DOHH2 (cell line): Measurements from ENCODE around the gene TTN.

Source experiments
- H3F3A ChIP-seq: fragments of 200-600 bp; sonication (generic), shearing (Covaris generic); 2 replicates; pipeline ENCODE4 v1.6.0; 2016; ENCODE audit warnings: antibody characterized with exemption, mild to moderate bottlenecking; ENCODE audit not compliant: control insufficient read depth, insufficient read depth
- H3K27ac ChIP-seq: fragments of 200-600 bp; sonication (generic); 2 replicates; pipeline ENCODE4 v1.5.1; 2014; ENCODE audit warnings: low read depth, mild to moderate bottlenecking, low read length, moderate library complexity
- H3K27me3 ChIP-seq: fragments of 200-600 bp; sonication (generic); 2 replicates; pipeline ENCODE4 v1.6.1; 2014; ENCODE audit warnings: mild to moderate bottlenecking, low read length, mixed read lengths; ENCODE audit not compliant: control insufficient read depth
- H3K36me3 ChIP-seq: fragments of 200-600 bp; sonication (generic); 2 replicates; pipeline ENCODE4 v1.6.1; 2014; ENCODE audit warnings: mild to moderate bottlenecking, low read length, moderate library complexity, mixed read lengths; ENCODE audit not compliant: control insufficient read depth
- H3K4me1 ChIP-seq: fragments of 200-600 bp; sonication (generic); 2 replicates; pipeline ENCODE4 v1.6.1; 2014; ENCODE audit warnings: mild to moderate bottlenecking, low read length, mixed read lengths; ENCODE audit not compliant: control insufficient read depth
- H3K4me2 ChIP-seq: fragments of 200-600 bp; sonication (generic); 2 replicates; pipeline ENCODE4 v1.6.0; 2014; ENCODE audit warnings: mild to moderate bottlenecking, low read length, moderate library complexity
- H3K4me3 ChIP-seq: fragments of 200-600 bp; sonication (generic); 2 replicates; pipeline ENCODE4 v1.5.1; 2014; ENCODE audit warnings: mild to moderate bottlenecking, low read length, mixed read lengths
- H3K79me2 ChIP-seq: fragments of 200-600 bp; sonication (generic); 2 replicates; pipeline ENCODE4 v1.6.1; 2014; ENCODE audit warnings: mild to moderate bottlenecking, low read length, mixed read lengths; ENCODE audit not compliant: control insufficient read depth
- H3K9me2 ChIP-seq: fragments of 200-600 bp; sonication (generic); replicated peaks from 2 replicates; pipeline ENCODE4 v1.6.1; 2014; ENCODE audit warnings: mild to moderate bottlenecking, low read length, mixed read lengths; ENCODE audit not compliant: control insufficient read depth
- H3K9me3 ChIP-seq: fragments of 200-600 bp; sonication (generic); 2 replicates; pipeline ENCODE4 v1.6.1; 2014; ENCODE audit warnings: antibody characterized with exemption, low read length, mixed read lengths; ENCODE audit not compliant: control insufficient read depth, insufficient read depth
- H4K20me1 ChIP-seq: fragments of 200-600 bp; sonication (generic); 2 replicates; pipeline ENCODE4 v1.6.0; 2014; ENCODE audit warnings: low read depth, mild to moderate bottlenecking, antibody characterized with exemption, low read length, moderate library complexity; ENCODE audit not compliant: control insufficient read depth, insufficient read depth
- CTCF ChIP-seq: fragments of 200-600 bp; sonication (generic); IDR thresholded peaks from one replicate; pipeline ENCODE4 v1.5.1; 2014; ENCODE audit warnings: antibody characterized with exemption, mild to moderate bottlenecking, low read depth, low read length; ENCODE audit not compliant: poor library complexity, severe bottlenecking
- EZH2phosphoT487 ChIP-seq: fragments of 200-600 bp; sonication (generic); IDR thresholded peaks from 2 replicates; pipeline ENCODE4 v1.6.1; 2017; ENCODE audit warnings: borderline replicate concordance, mild to moderate bottlenecking, antibody characterized with exemption, low read length, moderate library complexity, mixed read lengths

The TTN gene

GRCh38 chr2:178517496-178517895, 289.7 kb downstream of the TTN start:
- peaks cover 7% of the 10 kb centered on the region; the same call in 1 of the 2 replicates for H3F3A ChIP-seq
- no peak overlapping the region for H3K27ac ChIP-seq
- no peak overlapping the region for H3K4me2 ChIP-seq
- H3K36me3 ChIP-seq, result peaks cover 6% of the 10 kb centered on the region; the same call in 1 of the 2 replicates
- no peaks in the 10 kb centered on the region for H3K27me3 ChIP-seq
- no peaks in the 10 kb centered on the region for H3K9me3 ChIP-seq
- no peak overlapping the region for H3K4me3 ChIP-seq
- no peaks in the 10 kb centered on the region for H4K20me1 ChIP-seq
- peaks cover 10% of the 10 kb centered on the region for H3K4me1 ChIP-seq
- H3K9me2 ChIP-seq, result no peaks in the 10 kb centered on the region
- no peak for TF ChIP-seq CTCF
- TF ChIP-seq EZH2phosphoT487, result no peak
- H3K79me2 ChIP-seq, result no peaks in the 10 kb centered on the region

GRCh38 chr2:178514664-178515063, 292.6 kb downstream of the TTN start:
- Histone ChIP-seq H3K9me3 (no peaks in the 10 kb centered on the region), H3K4me2 (no peak overlapping the region), H3K27ac (no peak overlapping the region), H3K36me3 (peaks cover 6% of the 10 kb centered on the region; the same call in 1 of the 2 replicates), H3F3A (no peaks in the 10 kb centered on the region), H3K4me3 (no peak overlapping the region), H3K4me1 (peaks cover 9% of the 10 kb centered on the region), H3K79me2 (no peaks in the 10 kb centered on the region), H3K9me2 (no peaks in the 10 kb centered on the region), H3K27me3 (no peaks in the 10 kb centered on the region), H4K20me1 (no peaks in the 10 kb centered on the region)
- TF ChIP-seq EZH2phosphoT487 (no peak), CTCF (no peak)

- H3K9me3 ChIP-seq, result no peaks in the 10 kb centered on the region
- peaks cover 9% of the 10 kb centered on the region for H3K4me1 ChIP-seq
- H3K4me3 ChIP-seq, result no peak overlapping the region
- H4K20me1 ChIP-seq, result no peaks in the 10 kb centered on the region
- H3K79me2 ChIP-seq, result no peaks in the 10 kb centered on the region
- TF ChIP-seq EZH2phosphoT487 (no peak), CTCF (no peak)
- H3K27me3 ChIP-seq, result no peaks in the 10 kb centered on the region
- H3K4me2 ChIP-seq, result no peak overlapping the region
- no peaks in the 10 kb centered on the region for H3K9me2 ChIP-seq
- H3K27ac ChIP-seq, result no peak overlapping the region
- H3F3A ChIP-seq, result no peaks in the 10 kb centered on the region
- H3K36me3 ChIP-seq, result peaks cover 6% of the 10 kb centered on the region; the same call in 1 of the 2 replicates
Measured at GRCh38 chr2:178513876-178514275, 293.3 kb downstream of the TTN start.

GRCh38 chr2:178512484-178512883, 294.7 kb downstream of the TTN start:
- Histone ChIP-seq H3K9me2 (no peaks in the 10 kb centered on the region), H3F3A (no peaks in the 10 kb centered on the region), H3K36me3 (no peaks in the 10 kb centered on the region), H3K4me1 (peaks cover 9% of the 10 kb centered on the region), H3K4me3 (no peak overlapping the region), H3K9me3 (no peaks in the 10 kb centered on the region), H3K27me3 (no peaks in the 10 kb centered on the region), H3K27ac (no peak overlapping the region), H4K20me1 (no peaks in the 10 kb centered on the region), H3K79me2 (no peaks in the 10 kb centered on the region), H3K4me2 (no peak overlapping the region)
- TF ChIP-seq EZH2phosphoT487, result no peak
- TF ChIP-seq CTCF, result no peak
